NT2/D1 (cell line): ENCODE measurements around the gene ACBD6.

Experiments used
- DNase-seq: peaks from one replicate; pipeline ENCODE4 v3.0.0-alpha.2; 2011; ENCODE audit warnings: low read depth, low spot score
- H3K27me3 ChIP-seq: 2 replicates; pipeline ENCODE4 v1.6.0; 2011; ENCODE audit warnings: mild to moderate bottlenecking; ENCODE audit not compliant: insufficient read length, insufficient read depth
- H3K36me3 ChIP-seq: 2 replicates; pipeline ENCODE4 v1.6.1; 2011; ENCODE audit warnings: mild to moderate bottlenecking, low read length, mixed read lengths; ENCODE audit not compliant: insufficient read depth, insufficient read length
- H3K4me1 ChIP-seq: 2 replicates; pipeline ENCODE4 v1.5.1; 2011; ENCODE audit not compliant: insufficient read depth, insufficient read length
- H3K4me3 ChIP-seq: 2 replicates; pipeline ENCODE4 v1.5.1; 2011; ENCODE audit warnings: low read depth; ENCODE audit not compliant: insufficient read length
- H3K9ac ChIP-seq: 2 replicates; pipeline ENCODE4 v1.6.0; 2011; ENCODE audit warnings: low read depth; ENCODE audit not compliant: insufficient read length
- H3K9me3 ChIP-seq: 2 replicates; pipeline ENCODE4 v1.5.1; 2011; ENCODE audit warnings: mild to moderate bottlenecking, low read length; ENCODE audit not compliant: insufficient read depth
- SUZ12 ChIP-seq: IDR thresholded peaks from 2 replicates; pipeline ENCODE4 v1.6.1; 2011; ENCODE audit not compliant: insufficient read length, insufficient read depth; ENCODE audit errors: extremely low read depth
- YY1 ChIP-seq: IDR thresholded peaks from 2 replicates; pipeline ENCODE4 v1.6.1; 2011; ENCODE audit not compliant: insufficient read length, insufficient read depth
- ZNF274 ChIP-seq: IDR thresholded peaks from 2 replicates; pipeline ENCODE4 v1.6.1; 2011; ENCODE audit warnings: mild to moderate bottlenecking, low read depth, low read length

ACBD6 gene

GRCh38 chr1:180266275-180267210, 235.8 kb downstream of the ACBD6 start:
- no peaks in the 10 kb centered on the region for H3K9me3 ChIP-seq
- H3K9ac ChIP-seq, result no peak overlapping the region

GRCh38 chr1:180265871-180266270, 236.5 kb downstream of the ACBD6 start:
- Histone ChIP-seq H3K9me3 (no peaks in the 10 kb centered on the region), H3K4me1 (peaks cover 29% of the 10 kb centered on the region), H3K27me3 (peaks cover 8% of the 10 kb centered on the region), H3K36me3 (no peaks in the 10 kb centered on the region), H3K9ac (no peak overlapping the region), H3K4me3 (no peak overlapping the region)
- TF ChIP-seq YY1, result no peak
- TF ChIP-seq SUZ12, result no peak
- no peak for TF ChIP-seq ZNF274
- DNase-seq, result no peak

More at GRCh38 chr1:180266275-180267210, 235.8 kb downstream of the ACBD6 start:
- Histone ChIP-seq H3K36me3 (no peaks in the 10 kb centered on the region), H3K4me3 (no peak overlapping the region), H3K4me1 (peaks cover 31% of the 10 kb centered on the region), H3K27me3 (peaks cover 3% of the 10 kb centered on the region)
- TF ChIP-seq YY1, result no peak
- TF ChIP-seq SUZ12, result no peak
- no peak for TF ChIP-seq ZNF274
- DNase-seq, result no peak

GRCh38 chr1:180265201-180265600, 237.2 kb downstream of the ACBD6 start:
- H3K4me3 ChIP-seq, result no peak overlapping the region
- H3K9me3 ChIP-seq, result no peaks in the 10 kb centered on the region
- no peak overlapping the region for H3K9ac ChIP-seq
- peaks cover 25% of the 10 kb centered on the region for H3K4me1 ChIP-seq
- TF ChIP-seq ZNF274 (no peak), YY1 (no peak), SUZ12 (no peak)
- H3K27me3 ChIP-seq, result peaks cover 14% of the 10 kb centered on the region
- no peak for DNase-seq
- H3K36me3 ChIP-seq, result no peaks in the 10 kb centered on the region

- no peak overlapping the region for H3K4me3 ChIP-seq
- peaks cover 20% of the 10 kb centered on the region for H3K4me1 ChIP-seq
- DNase-seq, result no peak
- H3K9ac ChIP-seq, result no peak overlapping the region
- TF ChIP-seq YY1 (no peak), ZNF274 (no peak), SUZ12 (no peak)
- H3K36me3 ChIP-seq, result no peaks in the 10 kb centered on the region
- peaks cover 18% of the 10 kb centered on the region for H3K27me3 ChIP-seq
- H3K9me3 ChIP-seq, result no peaks in the 10 kb centered on the region
Measured at GRCh38 chr1:180264595-180264994, 237.8 kb downstream of the ACBD6 start.

- no peak overlapping the region for H3K4me3 ChIP-seq
- no peak for TF ChIP-seq SUZ12
- no peak for TF ChIP-seq ZNF274
- TF ChIP-seq YY1, result no peak
- no peaks in the 10 kb centered on the region for H3K36me3 ChIP-seq
- H3K27me3 ChIP-seq, result peaks cover 18% of the 10 kb centered on the region
- no peaks in the 10 kb centered on the region for H3K9me3 ChIP-seq
- H3K4me1 ChIP-seq, result peaks cover 12% of the 10 kb centered on the region
- no peak overlapping the region for H3K9ac ChIP-seq
- no peak for DNase-seq
Measured at GRCh38 chr1:180262628-180263488, 239.5 kb downstream of the ACBD6 start.

- Histone ChIP-seq H3K27me3 (peaks cover 18% of the 10 kb centered on the region), H3K9ac (no peak overlapping the region)
Measured at GRCh38 chr1:180261524-180262155, 240.7 kb downstream of the ACBD6 start.

More at GRCh38 chr1:180261524-180262155, 240.7 kb downstream of the ACBD6 start:
- H3K4me3 ChIP-seq, result no peak overlapping the region
- no peaks in the 10 kb centered on the region for H3K9me3 ChIP-seq
- no peak for TF ChIP-seq YY1
- TF ChIP-seq SUZ12, result no peak
- TF ChIP-seq ZNF274, result no peak
- no peaks in the 10 kb centered on the region for H3K36me3 ChIP-seq
- peaks cover 11% of the 10 kb centered on the region for H3K4me1 ChIP-seq
- no peak for DNase-seq
